ENCODE data around the gene MAST4. TPM values are rescaled to one million over a fixed set of nuclear protein-coding genes. Genes with fewer than 3 reads are reported as not detected.

MAST4 gene
- total and polyA plus RNA-seq, 4 donors = 3.7 to 9.5 (median 6.5) TPM

DNA sequence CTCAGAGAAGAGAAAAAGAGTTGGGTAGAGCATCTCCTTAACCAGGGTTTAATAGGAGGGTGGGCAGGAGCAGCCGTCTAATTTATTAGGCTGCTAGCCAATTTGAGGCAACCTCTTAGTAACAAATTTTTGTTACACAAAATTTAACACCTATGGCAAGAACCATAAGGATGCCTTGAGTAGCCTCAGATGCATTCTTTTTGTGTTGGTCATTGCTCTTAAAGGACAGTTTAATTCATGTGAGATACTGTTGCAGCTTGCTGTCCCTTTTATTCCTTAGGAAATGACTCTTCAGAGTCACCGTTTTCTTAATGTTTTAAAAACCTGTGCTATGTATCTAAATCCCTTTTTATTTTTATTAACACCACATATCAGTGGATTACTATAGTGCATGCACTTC is 255.1 kb downstream of the MAST4 start:
- no peak overlapping the region for H3K27ac ChIP-seq (ENCODE audit: low read depth in 1 of 2, low read length in 2 of 2)
- WGBS = 79% methylated on average over 2 of the region's 2 CpGs
- TF ChIP-seq NR2F2 (IDR thresholded peaks at IDR 0.05) = no peak
- TF ChIP-seq EGR1 (IDR thresholded peaks at IDR 0.05; ENCODE audit: low read depth in 2 of 2) = no peak
- TF ChIP-seq, protein P1, sequence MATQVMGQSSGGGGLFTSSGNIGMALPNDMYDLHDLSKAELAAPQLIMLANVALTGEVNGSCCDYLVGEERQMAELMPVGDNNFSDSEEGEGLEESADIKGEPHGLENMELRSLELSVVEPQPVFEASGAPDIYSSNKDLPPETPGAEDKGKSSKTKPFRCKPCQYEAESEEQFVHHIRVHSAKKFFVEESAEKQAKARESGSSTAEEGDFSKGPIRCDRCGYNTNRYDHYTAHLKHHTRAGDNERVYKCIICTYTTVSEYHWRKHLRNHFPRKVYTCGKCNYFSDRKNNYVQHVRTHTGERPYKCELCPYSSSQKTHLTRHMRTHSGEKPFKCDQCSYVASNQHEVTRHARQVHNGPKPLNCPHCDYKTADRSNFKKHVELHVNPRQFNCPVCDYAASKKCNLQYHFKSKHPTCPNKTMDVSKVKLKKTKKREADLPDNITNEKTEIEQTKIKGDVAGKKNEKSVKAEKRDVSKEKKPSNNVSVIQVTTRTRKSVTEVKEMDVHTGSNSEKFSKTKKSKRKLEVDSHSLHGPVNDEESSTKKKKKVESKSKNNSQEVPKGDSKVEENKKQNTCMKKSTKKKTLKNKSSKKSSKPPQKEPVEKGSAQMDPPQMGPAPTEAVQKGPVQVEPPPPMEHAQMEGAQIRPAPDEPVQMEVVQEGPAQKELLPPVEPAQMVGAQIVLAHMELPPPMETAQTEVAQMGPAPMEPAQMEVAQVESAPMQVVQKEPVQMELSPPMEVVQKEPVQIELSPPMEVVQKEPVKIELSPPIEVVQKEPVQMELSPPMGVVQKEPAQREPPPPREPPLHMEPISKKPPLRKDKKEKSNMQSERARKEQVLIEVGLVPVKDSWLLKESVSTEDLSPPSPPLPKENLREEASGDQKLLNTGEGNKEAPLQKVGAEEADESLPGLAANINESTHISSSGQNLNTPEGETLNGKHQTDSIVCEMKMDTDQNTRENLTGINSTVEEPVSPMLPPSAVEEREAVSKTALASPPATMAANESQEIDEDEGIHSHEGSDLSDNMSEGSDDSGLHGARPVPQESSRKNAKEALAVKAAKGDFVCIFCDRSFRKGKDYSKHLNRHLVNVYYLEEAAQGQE (IDR thresholded peaks at IDR 0.05) = no peak
- no peak for TF ChIP-seq YY1 (IDR thresholded peaks at IDR 0.05)
- TF ChIP-seq SP1 (IDR thresholded peaks at IDR 0.05) = no peak
- TF ChIP-seq, protein P2, sequence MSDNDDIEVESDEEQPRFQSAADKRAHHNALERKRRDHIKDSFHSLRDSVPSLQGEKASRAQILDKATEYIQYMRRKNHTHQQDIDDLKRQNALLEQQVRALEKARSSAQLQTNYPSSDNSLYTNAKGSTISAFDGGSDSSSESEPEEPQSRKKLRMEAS (IDR thresholded peaks at IDR 0.05) = no peak
- no peak for TF ChIP-seq HNF4A (conservative IDR thresholded peaks at IDR 0.05)
- TF ChIP-seq, protein P3, sequence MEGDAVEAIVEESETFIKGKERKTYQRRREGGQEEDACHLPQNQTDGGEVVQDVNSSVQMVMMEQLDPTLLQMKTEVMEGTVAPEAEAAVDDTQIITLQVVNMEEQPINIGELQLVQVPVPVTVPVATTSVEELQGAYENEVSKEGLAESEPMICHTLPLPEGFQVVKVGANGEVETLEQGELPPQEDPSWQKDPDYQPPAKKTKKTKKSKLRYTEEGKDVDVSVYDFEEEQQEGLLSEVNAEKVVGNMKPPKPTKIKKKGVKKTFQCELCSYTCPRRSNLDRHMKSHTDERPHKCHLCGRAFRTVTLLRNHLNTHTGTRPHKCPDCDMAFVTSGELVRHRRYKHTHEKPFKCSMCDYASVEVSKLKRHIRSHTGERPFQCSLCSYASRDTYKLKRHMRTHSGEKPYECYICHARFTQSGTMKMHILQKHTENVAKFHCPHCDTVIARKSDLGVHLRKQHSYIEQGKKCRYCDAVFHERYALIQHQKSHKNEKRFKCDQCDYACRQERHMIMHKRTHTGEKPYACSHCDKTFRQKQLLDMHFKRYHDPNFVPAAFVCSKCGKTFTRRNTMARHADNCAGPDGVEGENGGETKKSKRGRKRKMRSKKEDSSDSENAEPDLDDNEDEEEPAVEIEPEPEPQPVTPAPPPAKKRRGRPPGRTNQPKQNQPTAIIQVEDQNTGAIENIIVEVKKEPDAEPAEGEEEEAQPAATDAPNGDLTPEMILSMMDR (IDR thresholded peaks at IDR 0.05; ENCODE audit: low read depth, low read length, missing input control) = no peak
- no peak for TF ChIP-seq RXRA (IDR thresholded peaks at IDR 0.05)
- no peak for TF ChIP-seq RAD21 (IDR thresholded peaks at IDR 0.05)
- TF ChIP-seq, protein P4, sequence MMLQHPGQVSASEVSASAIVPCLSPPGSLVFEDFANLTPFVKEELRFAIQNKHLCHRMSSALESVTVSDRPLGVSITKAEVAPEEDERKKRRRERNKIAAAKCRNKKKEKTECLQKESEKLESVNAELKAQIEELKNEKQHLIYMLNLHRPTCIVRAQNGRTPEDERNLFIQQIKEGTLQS (IDR thresholded peaks at IDR 0.05) = no peak
- TF ChIP-seq HNF4G (IDR thresholded peaks at IDR 0.05) = no peak
- no peak for TF ChIP-seq JUND (IDR thresholded peaks at IDR 0.05)

DNA sequence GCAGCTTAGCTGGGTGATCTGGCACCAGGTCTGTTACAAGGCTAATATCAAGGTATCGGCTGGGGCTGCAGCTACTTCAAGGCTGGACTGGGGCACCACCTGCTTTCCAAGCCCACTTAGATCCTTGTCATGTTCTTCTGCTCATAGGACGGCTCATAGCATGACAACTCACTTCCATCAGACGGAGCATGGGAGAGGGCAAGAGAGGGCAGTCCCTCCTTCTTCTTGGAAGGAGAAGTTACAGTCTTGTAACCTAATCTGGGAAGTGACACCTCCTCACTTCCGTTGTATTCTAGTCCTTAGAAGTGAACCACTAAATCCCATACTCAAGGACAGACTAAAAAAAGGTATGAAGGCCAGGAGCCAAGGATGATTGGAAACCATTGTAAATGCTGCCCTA is 258.2 kb downstream of the MAST4 start:
- 84% methylated on average over 4 of the region's 4 CpGs for WGBS
- no peaks in the 10 kb centered on the region for H3K36me3 ChIP-seq (ENCODE audit: control insufficient read depth in 4 of 4, insufficient read depth in 3 of 4, low read depth in 1 of 4, low read length in 3 of 4)
- no peak for DNase-seq (ENCODE audit: low spot score)
- no peak overlapping the region for H3K9ac ChIP-seq (ENCODE audit: low read depth in 1 of 2, low read length in 2 of 2)
- H3K4me3 ChIP-seq (ENCODE audit: low read depth in 1 of 3, low read length in 3 of 3) = no peak overlapping the region
- TF ChIP-seq, protein P3 (IDR thresholded peaks at IDR 0.05; ENCODE audit: low read depth, low read length, missing input control) = no peak
- TF ChIP-seq RAD21 (IDR thresholded peaks at IDR 0.05) (no peak), GABPA (IDR thresholded peaks at IDR 0.05 in 1 of 2, conservative IDR thresholded peaks at IDR 0.05 in 1 of 2) (no peak), FOXA2 (IDR thresholded peaks at IDR 0.05) (no peak), SP1 (IDR thresholded peaks at IDR 0.05) (no peak), EGR1 (IDR thresholded peaks at IDR 0.05; ENCODE audit: low read depth in 2 of 2) (no peak), NR2F2 (IDR thresholded peaks at IDR 0.05) (no peak)
- TF ChIP-seq, protein P2 (IDR thresholded peaks at IDR 0.05) = no peak
- TF ChIP-seq, protein P4 (IDR thresholded peaks at IDR 0.05) = no peak
- no peaks in the 10 kb centered on the region for H3K9me3 ChIP-seq (ENCODE audit: control insufficient read depth in 4 of 4, low read length in 3 of 4)
- H3K4me1 ChIP-seq (ENCODE audit: control insufficient read depth in 4 of 4, insufficient read depth in 4 of 4, low read length in 3 of 4) = no peaks in the 10 kb centered on the region
- no peak overlapping the region for H3K27ac ChIP-seq (ENCODE audit: low read depth in 1 of 2, low read length in 2 of 2)
- no peaks in the 10 kb centered on the region for H3K27me3 ChIP-seq (ENCODE audit: control insufficient read depth in 4 of 4, insufficient read depth in 4 of 4, low read length in 3 of 4)

More for the DNA sequence above, 255.1 kb downstream of the MAST4 start:
- Histone ChIP-seq H3K4me1 (ENCODE audit: control insufficient read depth in 4 of 4, insufficient read depth in 4 of 4, low read length in 3 of 4) (peaks cover 0 to 3% (median 0%) of the 10 kb centered on the region in 4 donors), H3K36me3 (ENCODE audit: control insufficient read depth in 4 of 4, insufficient read depth in 3 of 4, low read depth in 1 of 4, low read length in 3 of 4) (no peaks in the 10 kb centered on the region), H3K4me3 (ENCODE audit: low read depth in 1 of 3, low read length in 3 of 3) (no peak overlapping the region), H3K27me3 (ENCODE audit: control insufficient read depth in 4 of 4, insufficient read depth in 4 of 4, low read length in 3 of 4) (no peaks in the 10 kb centered on the region), H3K9me3 (ENCODE audit: control insufficient read depth in 4 of 4, low read length in 3 of 4) (no peaks in the 10 kb centered on the region), H3K9ac (ENCODE audit: low read depth in 1 of 2, low read length in 2 of 2) (no peak overlapping the region)
- DNase-seq (ENCODE audit: low spot score) = no peak

All from liver (tissue), 9 donors.